ENCODE data around the gene HDAC9.
A peak's percentile ranks its signal among the peaks of the same experiment; 100 is the strongest.

DNA sequence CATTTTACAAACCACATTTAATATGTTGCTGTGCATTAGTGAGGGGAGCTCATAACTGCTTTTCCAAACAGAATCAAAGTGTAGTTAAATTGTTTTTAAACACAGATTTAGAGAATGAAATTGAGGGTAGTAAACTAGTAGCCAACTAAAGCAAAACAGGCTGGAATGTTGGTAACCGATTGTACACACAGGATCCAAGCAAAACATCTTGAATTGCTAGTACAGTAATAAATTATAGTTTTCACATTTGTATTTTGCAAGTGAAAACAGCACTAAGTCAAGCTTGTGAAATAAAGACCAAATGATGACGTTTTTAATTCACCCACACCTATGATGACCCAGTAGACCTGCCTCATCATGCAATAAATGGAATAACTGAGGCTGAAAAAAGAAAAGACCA, 198.3 kb downstream of the HDAC9 start:
- TF ChIP-seq ZFP30 (CRISPR knock-in tag; IDR thresholded peaks at IDR 0.05) (no peak; the same call in 1 of the 2 replicates), ARNTL (CRISPR knock-in tag; IDR thresholded peaks at IDR 0.05; ENCODE audit: borderline replicate concordance, low read depth) (no peak), ZNF70 (CRISPR knock-in tag; IDR thresholded peaks at IDR 0.05) (no peak), RARB (CRISPR knock-in tag; IDR thresholded peaks at IDR 0.05) (no peak), SNAI2 (CRISPR knock-in tag; IDR thresholded peaks at IDR 0.05) (no peak), ZFP3 (CRISPR knock-in tag; IDR thresholded peaks at IDR 0.05) (0 out of 2 replicates have a peak, but pooled peaks have one; percentile 3)
- TF ChIP-seq, protein P1, sequence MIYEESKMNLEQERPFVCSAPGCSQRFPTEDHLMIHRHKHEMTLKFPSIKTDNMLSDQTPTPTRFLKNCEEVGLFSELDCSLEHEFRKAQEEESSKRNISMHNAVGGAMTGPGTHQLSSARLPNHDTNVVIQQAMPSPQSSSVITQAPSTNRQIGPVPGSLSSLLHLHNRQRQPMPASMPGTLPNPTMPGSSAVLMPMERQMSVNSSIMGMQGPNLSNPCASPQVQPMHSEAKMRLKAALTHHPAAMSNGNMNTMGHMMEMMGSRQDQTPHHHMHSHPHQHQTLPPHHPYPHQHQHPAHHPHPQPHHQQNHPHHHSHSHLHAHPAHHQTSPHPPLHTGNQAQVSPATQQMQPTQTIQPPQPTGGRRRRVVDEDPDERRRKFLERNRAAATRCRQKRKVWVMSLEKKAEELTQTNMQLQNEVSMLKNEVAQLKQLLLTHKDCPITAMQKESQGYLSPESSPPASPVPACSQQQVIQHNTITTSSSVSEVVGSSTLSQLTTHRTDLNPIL (CRISPR knock-in tag; IDR thresholded peaks at IDR 0.05; ENCODE audit: low read depth): no peak
- TF ChIP-seq, protein P2, sequence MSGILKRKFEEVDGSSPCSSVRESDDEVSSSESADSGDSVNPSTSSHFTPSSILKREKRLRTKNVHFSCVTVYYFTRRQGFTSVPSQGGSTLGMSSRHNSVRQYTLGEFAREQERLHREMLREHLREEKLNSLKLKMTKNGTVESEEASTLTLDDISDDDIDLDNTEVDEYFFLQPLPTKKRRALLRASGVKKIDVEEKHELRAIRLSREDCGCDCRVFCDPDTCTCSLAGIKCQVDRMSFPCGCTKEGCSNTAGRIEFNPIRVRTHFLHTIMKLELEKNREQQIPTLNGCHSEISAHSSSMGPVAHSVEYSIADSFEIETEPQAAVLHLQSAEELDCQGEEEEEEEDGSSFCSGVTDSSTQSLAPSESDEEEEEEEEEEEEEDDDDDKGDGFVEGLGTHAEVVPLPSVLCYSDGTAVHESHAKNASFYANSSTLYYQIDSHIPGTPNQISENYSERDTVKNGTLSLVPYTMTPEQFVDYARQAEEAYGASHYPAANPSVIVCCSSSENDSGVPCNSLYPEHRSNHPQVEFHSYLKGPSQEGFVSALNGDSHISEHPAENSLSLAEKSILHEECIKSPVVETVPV (CRISPR knock-in tag; IDR thresholded peaks at IDR 0.05): no peak

All from SK-N-SH treated with all-trans-retinoic acid at 6 μM for 48 hours (cell line).